ENCODE results near the gene NRARP.
A peak's percentile ranks its signal among the peaks of the same experiment; 100 is the strongest.

Gene NRARP

DNA sequence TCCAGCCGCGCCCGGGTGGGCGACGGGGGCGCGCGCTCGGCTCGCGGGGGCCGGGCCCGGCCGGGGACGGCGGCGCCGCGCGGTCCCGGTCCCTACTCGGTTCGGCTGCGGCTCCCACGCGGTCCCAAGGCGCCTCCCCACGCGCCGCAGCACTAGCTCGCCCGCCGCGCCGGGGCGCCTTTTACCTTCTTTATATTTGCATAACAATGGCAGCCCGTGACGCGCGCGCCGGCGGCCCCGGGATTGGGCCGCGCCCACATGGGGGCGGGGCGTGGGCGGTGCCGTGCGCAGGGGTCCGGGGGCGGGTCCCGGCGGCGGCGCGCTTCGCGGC, at the start of gene NRARP:
Gene NRARP, minus strand, starts transcription at position 154 of the 331 bp plus-strand sequence. CDS start 343 bp downstream, outside the sequence.
- peak within 1 kb of the TSS; percentile 41 for H3K4me3 ChIP-seq (replicated peaks in 1 of 2; ENCODE audit: low read depth in 2 of 2, low read length in 2 of 2)
- no peak for TF ChIP-seq CTCF (IDR thresholded peaks at IDR 0.05; ENCODE audit: low read depth, low read length)
- peak; percentile 77 to 84 for DNase-seq (ENCODE audit: low read depth in 2 of 2)

GRCh38 chr9:137350696-137351584, 48.9 kb upstream of the NRARP start:
- no peak overlapping the region for H3K4me3 ChIP-seq (replicated peaks in 1 of 2; ENCODE audit: low read depth in 2 of 2, low read length in 2 of 2)
- no peak for DNase-seq (ENCODE audit: low read depth in 2 of 2)
- no peak for TF ChIP-seq CTCF (IDR thresholded peaks at IDR 0.05; ENCODE audit: low read depth, low read length)

DNA sequence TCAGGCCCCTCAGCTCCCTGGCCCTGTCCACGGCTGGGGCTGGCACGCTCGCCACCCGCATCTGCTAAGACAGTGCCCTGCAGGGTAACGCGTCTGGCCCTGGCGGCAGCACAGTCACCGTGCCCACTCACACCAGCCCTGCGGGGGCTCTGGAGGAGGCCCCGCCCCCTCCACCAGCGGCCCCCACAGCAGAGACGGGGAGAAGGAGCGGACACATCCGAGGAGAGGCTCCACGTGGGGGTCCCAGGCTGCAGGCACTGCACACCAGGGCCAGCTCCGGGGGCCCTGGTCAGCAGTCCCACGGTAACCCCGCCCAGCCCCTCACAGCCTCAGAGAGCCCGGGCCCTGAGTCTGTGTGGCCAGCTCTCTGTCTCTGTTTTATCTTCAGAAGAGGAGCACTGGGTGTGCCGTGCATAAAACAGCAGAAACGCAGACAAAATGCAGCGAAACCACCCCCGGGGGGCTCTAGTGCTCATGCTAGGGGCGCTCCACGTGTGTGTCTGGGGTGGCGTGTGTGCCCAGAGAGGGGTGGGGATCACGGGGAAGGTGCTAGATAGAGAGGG, 47.5 kb upstream of the NRARP start:
- H3K4me3 ChIP-seq (replicated peaks in 1 of 2; ENCODE audit: low read depth in 2 of 2, low read length in 2 of 2): no peak overlapping the region
- no peak for TF ChIP-seq CTCF (IDR thresholded peaks at IDR 0.05; ENCODE audit: low read depth, low read length)
- DNase-seq (ENCODE audit: low read depth in 2 of 2): no peak

GRCh38 chr9:137348769-137349470, 46.8 kb upstream of the NRARP start:
- H3K4me3 ChIP-seq (replicated peaks in 1 of 2; ENCODE audit: low read depth in 2 of 2, low read length in 2 of 2): no peak overlapping the region
- no peak for TF ChIP-seq CTCF (IDR thresholded peaks at IDR 0.05; ENCODE audit: low read depth, low read length)
- DNase-seq (ENCODE audit: low read depth in 2 of 2): no peak

DNA sequence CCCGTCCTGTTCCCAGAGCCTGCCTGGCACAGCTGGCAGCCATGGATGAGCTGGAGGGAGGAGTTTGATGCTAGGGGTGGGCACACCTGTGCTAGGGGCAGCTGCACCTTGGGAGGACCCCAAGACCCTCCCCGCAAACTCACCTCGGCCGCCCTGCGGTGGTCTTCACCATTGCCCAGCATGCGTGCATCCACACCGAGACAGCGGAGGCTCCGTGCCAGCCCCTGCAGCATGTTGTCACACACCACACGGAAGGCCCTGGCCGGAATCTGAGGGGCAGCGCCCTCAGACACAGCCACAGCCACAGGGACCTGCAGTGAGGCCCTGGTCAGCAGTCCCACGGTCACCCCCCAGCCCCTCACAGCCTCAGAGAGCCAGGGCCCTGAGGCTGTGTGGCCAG, 45.9 kb upstream of the NRARP start:
- DNase-seq (ENCODE audit: low read depth in 2 of 2): no peak
- no peak for TF ChIP-seq CTCF (IDR thresholded peaks at IDR 0.05; ENCODE audit: low read depth, low read length)
- no peak overlapping the region for H3K4me3 ChIP-seq (replicated peaks in 1 of 2; ENCODE audit: low read depth in 2 of 2, low read length in 2 of 2)

- TF ChIP-seq CTCF (IDR thresholded peaks at IDR 0.05; ENCODE audit: low read depth, low read length): no peak
- no peak overlapping the region for H3K4me3 ChIP-seq (replicated peaks in 1 of 2; ENCODE audit: low read depth in 2 of 2, low read length in 2 of 2)
- DNase-seq (ENCODE audit: low read depth in 2 of 2): no peak
Observed at GRCh38 chr9:137342482-137342881, 40.4 kb upstream of the NRARP start.
